NCI-H146 (cell line): ENCODE results near the gene SRGAP3.
A peak's percentile ranks its signal among the peaks of the same experiment; 100 is the strongest.

Source experiments
- DNase-seq: peaks from one replicate; lab custom pipeline; 2025; lab: John Stamatoyannopoulos, UW

Gene SRGAP3

GRCh38 chr3:8963137-8963853, 286.2 kb downstream of the SRGAP3 start, which contains the start of gene RAD18:
RAD18 (minus strand) TSS chr3:8963472; CDS start chr3:8963385, 87 bp downstream.
- peak; percentile 83 for DNase-seq

GRCh38 chr3:8962226-8962861, 287.1 kb downstream of the SRGAP3 start:
- no peak for DNase-seq

GRCh38 chr3:8959668-8960067, 289.8 kb downstream of the SRGAP3 start:
- DNase-seq: no peak

GRCh38 chr3:8954938-8955763, 294.3 kb downstream of the SRGAP3 start:
- DNase-seq: no peak

- DNase-seq: no peak
Measured at GRCh38 chr3:8953313-8953712, 296.1 kb downstream of the SRGAP3 start.

GRCh38 chr3:8952130-8952529, 297.3 kb downstream of the SRGAP3 start:
- DNase-seq: no peak

GRCh38 chr3:8945890-8946600, 303.4 kb downstream of the SRGAP3 start:
- DNase-seq: no peak

GRCh38 chr3:8942746-8943488, 306.5 kb downstream of the SRGAP3 start:
- DNase-seq: no peak

- DNase-seq: no peak
Measured at GRCh38 chr3:8942115-8942514, 307.3 kb downstream of the SRGAP3 start.

GRCh38 chr3:8938021-8938420, 311.4 kb downstream of the SRGAP3 start:
- DNase-seq: no peak

- DNase-seq: no peak
Measured at GRCh38 chr3:8937064-8938020, 312.1 kb downstream of the SRGAP3 start.

GRCh38 chr3:8932507-8932906, 316.9 kb downstream of the SRGAP3 start:
- no peak for DNase-seq

- no peak for DNase-seq
Measured at GRCh38 chr3:8931342-8931741, 318.1 kb downstream of the SRGAP3 start.
